HG02981 (cell line): ENCODE data around the gene SYNE4.
"Not testable (repeated sequence)": the region's sequence is repeated elsewhere in the genome, so short reads cannot be mapped to it uniquely, and the experiment has no call there.

Experiments
- ATAC-seq: cut with Tn5 transposase; IDR thresholded peaks from one replicate; pipeline ENCODE4 v1.9.1; 2021; ENCODE audit warnings: mild to moderate bottlenecking, moderate library complexity; ENCODE audit not compliant: unreplicated experiment

Gene SYNE4

GRCh38 chr19:35957411-35957810 lies 51.2 kb downstream of the SYNE4 start:
- ATAC-seq: not testable (repeated sequence)

- ATAC-seq: no peak
Observed at GRCh38 chr19:35955881-35956634, 52.6 kb downstream of the SYNE4 start.
